HEK293 (cell line): Measurements from ENCODE around the gene KRTAP10-12.

Experiments
- CTCF ChIP-seq: fragments of 450-650 bp; formaldehyde crosslinking; IDR thresholded peaks from 2 replicates; pipeline ENCODE4 v1.5.1; 2016; ENCODE audit warnings: missing biosample characterization, missing genetic modification characterization
- MEIS1 ChIP-seq: sonication (generic); formaldehyde crosslinking; IDR thresholded peaks from 2 replicates; pipeline ENCODE4 v1.8.1; 2022; ENCODE audit warnings: missing genetic modification reagents, mild to moderate bottlenecking, borderline replicate concordance
- TCF7L2 ChIP-seq: IDR thresholded peaks from 2 replicates; pipeline ENCODE4 v1.6.1; 2011; ENCODE audit warnings: low read depth, mild to moderate bottlenecking, inconsistent platforms, low read length, moderate library complexity, borderline replicate concordance
- ZBTB21 ChIP-seq: fragments of 450-650 bp; formaldehyde crosslinking; IDR thresholded peaks from 2 replicates; pipeline ENCODE4 v1.5.1; 2017; ENCODE audit warnings: missing biosample characterization, missing genetic modification characterization
- ZBTB7A ChIP-seq: fragments of 450-650 bp; formaldehyde crosslinking; IDR thresholded peaks from 2 replicates; pipeline ENCODE4 v1.5.1; 2016; ENCODE audit warnings: low read depth, missing biosample characterization, missing genetic modification characterization
- ZNF2 ChIP-seq: fragments of 450-650 bp; formaldehyde crosslinking; IDR thresholded peaks from 2 replicates; pipeline ENCODE4 v1.5.1; 2016; ENCODE audit warnings: missing biosample characterization, missing genetic modification characterization
- ZNF239 ChIP-seq: fragments of 450-650 bp; formaldehyde crosslinking; IDR thresholded peaks from 2 replicates; pipeline ENCODE4 v1.5.1; 2016; ENCODE audit warnings: missing biosample characterization, missing genetic modification characterization
- ZNF274 ChIP-seq, 2 experiments: fragments of 200-500 bp in 1 of 2; fragments of 450-650 bp in 1 of 2; sonication (Bioruptor generic) in 1 of 2; formaldehyde crosslinking in 1 of 2; IDR thresholded peaks; 2 replicates each; pipeline versions ENCODE4 v1.5.1 to v1.6.1; 2014 to 2016; ENCODE audit warnings: borderline replicate concordance in 1 of 2, inconsistent platforms in 1 of 2, low read length in 1 of 2, missing biosample characterization in 1 of 2, missing genetic modification characterization in 1 of 2
- ZNF354C ChIP-seq: fragments of 450-650 bp; formaldehyde crosslinking; IDR thresholded peaks from 2 replicates; pipeline ENCODE4 v1.5.1; 2016; ENCODE audit warnings: missing biosample characterization, missing genetic modification characterization, low read depth, borderline replicate concordance
- ZNF416 ChIP-seq: fragments of 450-650 bp; formaldehyde crosslinking; IDR thresholded peaks from 2 replicates; pipeline ENCODE4 v1.5.1; 2016; ENCODE audit warnings: missing biosample characterization, missing genetic modification characterization
- ZNF777 ChIP-seq: fragments of 450-650 bp; formaldehyde crosslinking; IDR thresholded peaks from 2 replicates; pipeline ENCODE4 v1.5.1; 2017; ENCODE audit warnings: missing biosample characterization, missing genetic modification characterization, borderline replicate concordance

GRCh38 chr21:44706026-44706705, 9.2 kb downstream of the KRTAP10-12 start:
- TF ChIP-seq TCF7L2 = no peak
- no peak for TF ChIP-seq ZNF416 (tag by site-specific recombination)
- TF ChIP-seq ZBTB21 = no peak
- TF ChIP-seq CTCF (tag by site-specific recombination) = no peak
- TF ChIP-seq ZNF2 (tag by site-specific recombination) = no peak
- TF ChIP-seq ZBTB7A = no peak
- TF ChIP-seq ZNF777 (tag by site-specific recombination) = no peak
- no peak for TF ChIP-seq ZNF274 (IDR thresholded peaks at IDR 0.05; ENCODE audit: low read length)
- no peak for TF ChIP-seq ZNF274 (tag by site-specific recombination; IDR thresholded peaks at IDR 0.05; ENCODE audit: borderline replicate concordance)
- no peak for TF ChIP-seq ZNF354C (tag by site-specific recombination)
- no peak for TF ChIP-seq MEIS1 (CRISPR knock-in tag)
- TF ChIP-seq ZNF239 (tag by site-specific recombination) = no peak
